Stimulated activated CD8-positive, alpha-beta memory T cell treated with anti-CD3 and anti-CD28 coated beads, Interleukin-4, amount 100 ng/mL, for 4 hours (primary cell): Measurements from ENCODE around the gene KRTAP4-12.
"Not testable (repeated sequence)": the region's sequence is repeated elsewhere in the genome, so short reads cannot be mapped to it uniquely, and the experiment has no call there.

Experiments
- DNase-seq, 2 donors: peaks; one replicate each; pipeline ENCODE4 v3.0.0-alpha.2; 2020; ENCODE audit warnings: low read depth in 2 of 2, low spot score in 1 of 2

The KRTAP4-12 gene

DNA sequence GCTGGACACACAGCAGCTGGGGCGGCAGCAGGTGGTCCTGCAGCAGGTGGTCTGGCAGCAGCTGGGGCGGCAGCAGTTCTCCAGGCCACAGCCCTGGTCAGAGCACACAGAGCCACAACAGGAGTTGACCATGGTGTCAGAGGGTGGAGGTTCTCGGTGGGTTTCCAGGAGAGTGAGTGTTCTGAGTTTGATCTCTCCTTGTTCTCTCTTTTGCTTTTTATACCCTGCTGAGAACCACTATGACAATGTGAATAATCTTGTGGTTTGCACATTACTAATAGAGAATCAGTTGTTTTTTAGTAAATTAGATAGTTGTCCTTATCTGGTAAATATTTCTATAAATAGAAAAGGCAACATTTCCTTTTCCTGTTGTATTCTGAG is at the start of gene KRTAP4-12:
TSS of gene KRTAP4-12 (minus strand) at position 192 of the 381 bp plus-strand sequence. CDS start at position 132, 60 bp downstream.
- not testable (repeated sequence) for DNase-seq

DNA sequence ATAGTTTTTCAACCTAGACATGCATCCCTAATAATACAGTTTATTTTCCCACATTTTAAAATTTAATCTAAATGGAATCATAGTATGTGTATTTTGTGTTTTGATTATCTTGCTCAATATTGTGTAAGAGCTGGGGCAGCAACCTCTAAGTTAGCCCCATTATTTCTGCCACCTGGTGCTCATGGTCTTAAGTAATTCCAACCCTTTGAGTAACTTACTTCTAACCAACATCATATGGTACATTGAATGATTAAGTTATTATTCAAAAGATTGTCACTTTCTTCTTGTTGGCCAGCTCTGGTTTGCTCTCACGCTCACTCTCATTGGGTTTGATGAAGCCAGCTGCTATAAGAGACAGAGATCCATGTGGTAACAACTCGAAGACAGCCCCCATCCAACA is 47.9 kb upstream of the KRTAP4-12 start:
- DNase-seq, result no peak

DNA sequence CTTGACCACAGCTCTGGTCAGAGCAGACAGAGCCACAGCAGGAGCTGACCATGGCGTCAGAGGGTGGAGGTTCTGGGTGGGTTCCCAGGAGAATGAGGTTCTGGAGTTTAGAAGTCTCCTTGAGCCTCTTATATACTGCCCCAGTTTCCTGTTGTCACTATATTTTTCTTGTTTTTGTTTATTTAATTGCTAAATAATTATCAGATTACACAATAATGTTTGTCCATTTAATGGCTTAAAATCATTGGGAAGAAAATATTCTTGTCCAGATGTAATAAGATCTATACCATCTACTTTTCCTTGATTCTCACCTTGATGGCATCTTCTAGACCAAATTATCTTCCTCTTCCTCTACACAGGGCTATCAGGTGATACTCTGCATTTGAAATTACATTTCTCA is 44.1 kb upstream of the KRTAP4-12 start, which contains the start of gene KRTAP4-3:
TSS of gene KRTAP4-3 (minus strand) at position 101 of the 400 bp plus-strand sequence. CDS start at position 52, 49 bp downstream.
- no peak for DNase-seq

DNA sequence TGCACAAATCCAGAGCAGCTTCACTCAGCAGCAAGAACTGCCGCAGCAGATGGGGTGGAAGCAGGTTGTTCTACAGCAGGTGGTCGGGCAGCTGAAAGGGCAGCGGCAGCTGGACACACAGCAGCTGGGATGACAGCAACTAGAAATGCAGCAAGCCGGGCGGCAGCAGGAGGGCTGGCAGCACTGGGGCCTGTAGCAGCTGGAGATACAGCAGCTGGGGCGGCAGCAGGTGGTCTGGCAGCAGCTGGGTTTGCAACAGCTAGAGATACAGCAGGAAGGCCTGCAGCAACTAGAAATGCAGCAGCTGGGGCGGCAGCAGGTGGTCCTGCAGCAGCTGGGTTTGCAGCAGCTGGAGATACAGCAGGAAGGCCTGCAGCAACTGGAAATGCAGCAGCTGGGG is 43.6 kb upstream of the KRTAP4-12 start:
- DNase-seq, result no peak

DNA sequence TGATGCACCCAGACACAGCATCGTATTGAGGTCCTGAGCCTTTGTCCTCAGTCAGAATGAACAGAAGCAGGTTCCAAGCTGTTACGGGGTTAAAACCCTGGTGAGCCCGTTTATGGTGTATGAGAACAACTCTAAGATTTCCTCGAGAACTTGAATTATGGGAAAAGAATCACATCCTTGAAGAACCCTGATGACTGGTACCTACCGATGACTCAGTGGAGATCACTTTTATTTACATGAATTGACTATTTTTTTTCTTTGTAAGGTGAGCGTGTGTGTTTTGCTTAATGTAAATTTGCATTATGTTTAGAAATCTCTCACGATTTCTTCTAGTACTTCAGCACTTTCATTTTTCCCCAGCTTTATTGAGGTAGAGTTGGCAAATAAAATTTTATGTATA is 39.8 kb upstream of the KRTAP4-12 start:
- DNase-seq, result no peak

DNA sequence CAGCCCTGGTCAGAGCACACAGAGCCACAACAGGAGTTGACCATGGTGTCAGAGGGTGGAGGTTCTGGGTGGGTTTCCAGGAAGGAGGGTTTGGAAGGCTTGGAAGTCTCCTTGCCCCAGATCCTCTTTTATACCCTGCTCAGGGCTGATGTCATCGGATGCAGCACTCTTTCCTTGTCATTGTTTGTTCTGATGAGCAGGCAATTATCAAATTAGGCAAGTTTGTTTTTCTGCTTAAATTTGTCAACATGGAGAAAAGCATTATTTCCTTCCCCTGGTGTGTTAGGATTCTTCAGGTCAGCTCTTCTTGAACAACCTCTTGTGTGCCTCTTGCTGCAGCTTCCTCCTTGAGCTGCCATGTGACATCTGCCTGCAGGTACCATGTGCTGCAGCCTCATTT is 36.7 kb upstream of the KRTAP4-12 start, which contains the start of gene KRTAP4-4:
TSS of gene KRTAP4-4 (minus strand) at position 101 of the 400 bp plus-strand sequence. CDS start at position 44, 57 bp downstream.
- no peak for DNase-seq

DNA sequence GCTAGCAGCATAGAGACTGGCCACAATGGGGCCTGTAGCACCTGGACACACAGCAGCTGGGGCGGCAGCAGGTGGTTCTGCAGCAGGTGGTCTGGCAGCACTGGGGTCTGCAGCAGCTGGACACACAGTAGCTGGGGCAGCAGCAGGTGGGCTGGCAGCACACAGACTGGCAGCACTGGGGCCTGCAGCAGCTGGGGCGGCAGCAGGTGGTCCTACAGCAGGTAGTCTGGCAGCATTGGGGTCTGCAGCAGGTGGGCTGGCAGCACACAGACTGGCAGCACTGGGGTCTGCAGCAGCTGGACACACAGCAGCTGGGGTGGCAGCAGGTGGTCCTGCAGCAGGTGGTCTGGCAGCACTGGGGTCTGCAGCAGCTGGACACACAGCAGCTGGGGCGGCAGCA is 36.2 kb upstream of the KRTAP4-12 start:
- not testable (repeated sequence) for DNase-seq

DNA sequence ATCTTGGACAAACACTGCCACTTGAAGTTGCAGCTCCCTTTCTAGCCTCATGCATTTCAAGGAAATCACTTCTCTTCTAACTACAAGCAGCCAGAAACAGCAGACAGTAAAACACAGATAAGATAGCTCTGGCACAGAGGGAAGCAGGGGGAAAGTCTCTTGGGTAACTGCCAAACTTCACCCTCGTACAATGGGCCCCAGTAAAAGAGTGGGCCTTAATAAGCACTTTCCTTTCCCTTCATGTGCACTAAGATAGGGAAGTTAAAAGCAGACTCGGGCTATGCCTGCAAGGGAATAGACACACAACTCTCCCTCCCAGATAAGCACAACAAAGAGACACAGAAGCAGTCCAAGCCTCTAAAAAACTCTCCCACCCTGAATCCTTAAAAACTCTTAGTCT is 29.9 kb upstream of the KRTAP4-12 start:
- no peak for DNase-seq

DNA sequence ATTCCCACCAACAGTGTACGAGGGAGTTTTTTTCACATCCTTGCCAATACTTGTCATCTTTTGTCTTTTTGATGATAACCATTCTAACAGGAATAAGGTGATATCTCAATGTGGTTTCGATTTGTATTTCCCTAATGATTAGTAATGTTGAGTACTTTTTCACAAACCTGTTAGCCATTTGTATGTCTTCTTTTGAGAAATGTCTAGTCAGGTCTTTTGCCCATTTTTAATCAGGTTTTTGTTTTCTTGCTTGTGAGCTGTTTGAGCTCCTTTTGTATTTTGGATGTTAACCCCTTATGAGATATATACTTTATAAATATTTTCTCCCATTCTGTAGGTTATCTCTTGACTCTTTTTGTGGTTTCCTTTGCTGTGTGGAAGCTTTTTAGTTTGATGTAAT is 27.5 kb upstream of the KRTAP4-12 start:
- no peak for DNase-seq

DNA sequence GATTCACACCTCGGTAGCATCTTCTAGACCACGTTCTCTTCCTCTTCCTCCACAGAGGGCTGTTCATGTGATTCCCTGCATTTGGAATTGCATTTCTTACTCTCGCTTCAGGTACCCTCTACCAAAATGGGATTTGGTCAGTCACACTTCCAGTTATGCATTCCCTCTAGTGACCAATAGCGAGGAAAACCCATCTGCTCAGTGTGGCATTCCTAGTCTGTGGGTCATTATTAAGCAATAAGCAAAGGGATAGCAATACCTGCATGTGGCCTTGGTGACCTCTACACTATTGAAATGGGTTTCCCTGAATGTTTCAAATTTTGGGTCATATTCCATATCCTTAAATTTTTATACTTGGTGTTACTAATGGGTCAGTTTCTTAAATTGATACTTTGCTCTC is 26.0 kb upstream of the KRTAP4-12 start:
- DNase-seq, result no peak

DNA sequence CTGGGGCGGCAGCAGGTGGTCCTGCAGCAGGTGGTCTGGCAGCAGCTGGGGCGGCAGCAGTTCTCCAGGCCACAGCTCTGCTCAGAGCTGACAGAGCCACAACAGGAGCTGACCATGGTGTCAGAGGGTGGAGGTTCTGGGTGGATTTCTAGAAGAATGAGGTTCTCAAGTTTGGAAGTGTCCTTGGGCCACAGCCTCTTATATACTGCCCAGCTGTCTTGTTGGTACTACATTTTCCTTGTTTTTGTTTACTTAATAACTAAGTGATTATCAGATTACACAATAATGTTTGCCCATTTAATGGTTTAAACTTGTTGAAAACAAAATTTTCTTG is 25.6 kb upstream of the KRTAP4-12 start, which contains the start of gene KRTAP4-5:
TSS of gene KRTAP4-5 (minus strand) at position 174 of the 334 bp plus-strand sequence. CDS start at position 116, 58 bp downstream.
- DNase-seq, result no peak

DNA sequence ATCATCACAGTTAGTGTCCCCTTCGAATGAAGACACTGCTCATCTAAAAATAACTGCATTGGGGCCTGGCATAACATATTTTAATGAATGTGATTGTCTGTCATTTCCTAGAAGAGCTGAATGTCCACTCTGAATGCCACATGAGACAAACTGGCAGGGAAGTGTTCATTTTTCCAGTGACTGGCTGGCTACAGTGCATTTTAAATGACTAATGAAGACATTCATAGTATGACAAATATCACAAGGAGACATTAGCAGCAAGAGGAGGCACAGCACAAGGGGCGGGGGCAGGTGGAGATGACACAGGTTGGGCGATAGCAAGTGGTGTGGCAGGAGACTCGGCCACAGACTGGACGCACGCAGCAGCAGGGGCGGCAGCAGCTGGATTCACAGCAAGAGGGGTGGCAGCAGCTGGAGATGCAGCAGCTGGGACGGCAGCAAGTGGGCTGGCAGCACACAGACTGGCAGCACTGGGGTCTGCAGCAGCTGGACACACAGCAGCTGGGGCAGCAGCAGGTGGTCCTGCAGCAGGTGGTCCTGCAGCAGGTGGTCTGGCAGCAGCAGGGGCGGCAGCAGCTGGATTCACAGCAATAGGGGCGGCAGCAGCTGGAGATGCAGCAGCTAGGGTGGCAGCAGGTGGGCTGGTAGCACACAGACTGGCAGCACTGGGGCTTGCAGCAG is 25.1 kb upstream of the KRTAP4-12 start:
- DNase-seq, result not testable (repeated sequence)

DNA sequence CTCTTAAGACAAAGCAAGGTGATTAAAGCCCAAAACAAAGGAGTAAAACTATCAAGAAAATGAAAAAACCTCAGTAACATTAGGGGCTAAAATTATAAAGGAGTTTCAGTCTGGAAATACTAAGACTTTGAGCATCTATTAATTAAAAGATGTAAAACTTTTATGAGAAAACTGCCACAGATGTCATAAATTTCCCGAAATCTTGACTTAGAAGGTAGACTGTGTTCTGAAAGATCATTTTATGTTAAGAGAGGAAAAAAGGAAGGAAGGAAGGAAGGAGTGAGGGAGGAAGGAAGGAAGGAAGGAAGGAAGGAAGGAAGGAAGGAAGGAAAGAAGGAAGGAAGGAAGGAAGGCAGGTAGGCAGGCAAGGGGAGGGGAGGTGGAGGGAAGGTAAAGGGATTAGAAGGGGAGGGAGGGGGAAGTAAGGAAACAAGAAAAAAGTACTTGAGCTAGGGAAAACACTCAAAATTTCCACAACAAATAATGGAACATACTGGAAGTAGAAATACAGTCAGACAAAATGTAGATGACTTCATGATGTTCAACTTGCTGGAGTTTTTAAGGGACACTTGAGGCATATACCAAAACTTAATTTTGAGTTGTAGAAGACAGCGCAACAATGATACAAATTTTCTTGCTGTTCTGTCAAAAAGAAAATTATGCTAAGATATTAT is 23.7 kb upstream of the KRTAP4-12 start:
- DNase-seq, result no peak

DNA sequence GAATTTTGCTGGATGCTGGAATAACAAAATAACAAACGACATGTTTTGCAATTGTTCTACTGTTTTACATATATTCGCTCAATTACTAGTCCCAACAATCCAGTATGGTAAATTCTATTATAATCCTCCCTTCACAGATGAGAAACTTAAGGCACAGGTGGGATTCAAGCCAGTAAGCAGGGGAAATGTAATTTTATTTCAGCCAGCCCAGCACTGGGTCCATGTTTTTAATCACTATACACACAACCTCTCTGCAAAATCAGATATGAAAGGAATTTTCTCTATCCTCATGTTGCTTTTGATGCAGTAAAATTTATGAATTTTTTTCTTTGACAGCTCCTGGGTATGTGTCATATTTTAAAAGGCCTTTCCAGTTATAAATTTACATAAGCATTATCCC is 21.3 kb upstream of the KRTAP4-12 start:
- no peak for DNase-seq

DNA sequence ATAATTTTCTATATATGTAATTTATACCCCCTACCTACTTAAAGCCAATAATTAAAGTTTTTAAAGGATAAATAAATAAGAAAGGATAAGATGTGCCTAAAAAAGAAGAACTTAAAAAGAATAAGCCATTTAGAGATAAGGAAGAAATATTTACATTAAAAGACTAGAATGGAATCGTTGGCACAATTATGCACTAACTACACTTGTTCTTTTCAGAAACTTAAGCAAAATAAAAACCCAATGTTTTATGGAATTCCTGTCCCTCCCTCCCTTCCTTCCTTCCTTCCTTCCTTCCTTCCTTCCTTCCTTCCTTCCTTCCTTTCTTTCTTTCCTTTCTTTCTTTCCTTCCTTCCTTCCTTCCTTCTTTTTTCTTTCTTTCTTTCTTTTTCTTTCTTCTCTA is 20.9 kb upstream of the KRTAP4-12 start:
- DNase-seq, result no peak

DNA sequence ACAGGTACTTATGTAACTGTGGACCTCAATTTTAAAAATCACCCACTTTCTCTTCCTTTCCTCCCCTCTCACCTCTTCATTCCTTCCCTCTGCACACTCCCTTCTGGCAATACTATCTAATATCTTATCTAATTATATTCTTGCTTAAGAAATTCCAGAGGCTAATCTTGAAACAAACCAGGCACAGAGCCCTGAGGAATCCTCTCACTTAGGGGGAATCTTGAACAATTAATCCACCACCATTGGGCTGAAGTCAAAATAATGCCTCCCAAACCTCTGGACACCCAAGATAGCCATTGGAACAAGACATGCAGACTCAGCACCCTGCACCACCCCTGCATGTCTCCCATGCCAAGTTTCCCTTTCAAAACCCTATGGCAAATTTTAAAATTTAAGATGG is 17.4 kb upstream of the KRTAP4-12 start:
- no peak for DNase-seq

DNA sequence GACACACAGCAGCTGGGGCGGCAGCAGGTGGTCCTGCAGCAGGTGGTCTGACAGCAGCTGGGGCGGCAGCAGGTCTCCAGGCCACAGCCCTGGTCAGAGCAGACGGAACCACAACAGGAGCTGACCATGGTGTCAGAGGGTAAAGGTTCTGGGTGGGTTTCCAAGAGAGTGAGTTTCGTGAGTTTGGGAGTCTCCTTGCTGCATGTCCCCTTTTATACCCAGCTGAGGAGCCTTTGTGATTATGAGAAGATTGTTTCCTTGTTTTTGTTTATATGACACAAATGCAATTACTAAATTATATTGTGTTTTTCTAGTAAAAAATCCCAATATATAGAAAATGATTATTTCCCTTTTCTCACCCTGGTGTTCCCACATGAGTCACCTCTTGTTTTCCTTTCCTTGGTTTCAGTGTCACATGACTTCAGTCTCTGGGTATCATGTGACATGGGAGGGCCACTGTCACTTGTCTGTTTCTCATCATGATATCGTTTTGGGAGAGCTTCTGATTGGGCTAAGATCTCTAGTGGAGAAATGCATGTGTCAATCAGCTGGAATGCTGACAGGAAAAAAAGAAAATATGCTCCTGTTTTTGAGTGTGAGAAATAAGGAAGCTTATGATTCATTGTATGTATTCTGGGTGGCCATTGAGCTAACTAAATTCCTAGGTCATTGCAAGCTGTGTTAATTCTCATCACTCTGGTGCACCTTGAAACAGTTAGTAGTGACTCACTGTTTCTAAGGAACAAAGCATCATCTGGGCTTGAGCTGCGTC is 16.6 kb upstream of the KRTAP4-12 start, which contains the start of gene KRTAP4-6:
TSS of gene KRTAP4-6 (minus strand) at position 185 of the 772 bp plus-strand sequence. CDS start at position 128, 57 bp downstream.
- DNase-seq, result no peak

DNA sequence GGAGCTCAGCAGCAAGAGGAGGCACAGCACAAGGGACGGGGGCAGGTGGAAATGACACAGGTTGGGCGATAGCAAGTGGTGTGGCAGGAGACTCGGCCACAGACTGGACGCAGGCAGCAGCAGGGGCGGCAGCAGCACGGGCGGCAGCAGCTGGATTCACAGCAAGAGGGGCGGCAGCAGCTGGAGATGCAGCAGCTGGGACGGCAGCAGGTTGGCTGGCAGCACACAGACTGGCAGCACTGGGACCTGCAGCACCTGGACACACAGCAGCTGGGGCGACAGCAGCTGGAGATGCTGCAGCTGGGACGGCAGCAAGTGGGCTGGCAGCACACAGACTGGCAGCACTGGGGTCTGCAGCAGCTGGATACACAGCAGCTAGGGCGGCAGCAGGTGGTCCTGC is 15.9 kb upstream of the KRTAP4-12 start:
- DNase-seq, result not testable (repeated sequence)

DNA sequence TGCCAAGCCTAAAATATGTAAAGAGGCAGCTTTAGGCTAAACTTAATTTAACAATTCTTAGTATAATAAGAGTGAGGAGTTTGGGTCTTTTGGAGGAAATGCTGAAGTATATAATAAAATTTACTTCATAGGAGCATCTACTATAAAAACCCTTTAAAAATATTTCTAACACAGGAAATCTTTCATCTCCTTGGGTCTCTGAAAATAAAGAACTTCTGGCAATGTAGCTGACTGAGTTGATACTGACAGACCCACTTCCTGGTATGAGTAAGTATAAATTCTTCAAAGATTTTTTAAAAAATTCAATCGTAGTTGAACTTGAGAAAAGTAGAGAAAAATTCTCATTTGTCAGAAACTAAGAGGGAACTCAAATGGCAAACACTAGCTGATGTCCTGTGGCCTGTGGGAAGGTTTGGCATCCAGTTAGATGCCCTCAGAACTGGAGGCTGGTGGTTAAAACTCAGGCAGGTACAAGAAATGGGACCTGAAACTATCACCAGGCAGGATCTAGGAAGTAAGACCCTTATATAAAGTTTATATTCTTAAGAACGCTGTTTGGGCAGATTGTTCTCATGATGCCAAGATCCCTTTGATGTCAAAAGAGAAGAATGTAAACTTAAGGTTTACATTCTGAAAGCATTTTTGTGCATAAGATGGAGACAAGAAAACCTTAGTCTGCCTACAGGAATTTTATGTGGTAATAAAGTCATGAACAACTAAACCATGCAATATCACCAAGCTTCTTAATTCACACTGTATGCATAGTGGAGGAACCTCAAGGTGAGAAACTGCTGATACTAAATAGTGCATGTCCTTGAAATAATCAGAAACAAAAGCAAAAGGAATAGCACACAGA is 10.1 kb upstream of the KRTAP4-12 start:
- no peak for DNase-seq

DNA sequence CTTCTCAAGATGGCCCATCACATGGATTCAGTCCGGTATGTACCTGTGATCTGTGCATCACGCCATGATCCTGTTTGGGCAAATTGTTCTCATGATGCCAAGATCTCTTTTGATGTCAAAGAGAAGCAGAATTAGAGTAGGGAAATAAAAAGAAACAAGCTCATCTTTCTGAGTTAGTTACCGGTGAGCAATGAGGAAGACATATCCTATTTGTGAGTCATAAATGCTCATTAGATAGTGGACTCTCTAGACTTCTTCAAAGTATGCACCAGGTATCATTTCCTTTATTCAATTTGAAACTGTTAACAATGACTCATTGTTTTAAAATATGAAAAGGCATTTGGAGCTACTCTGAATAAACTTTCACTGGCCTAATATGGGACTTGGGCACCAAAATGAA is 8.0 kb upstream of the KRTAP4-12 start:
- DNase-seq, result no peak

DNA sequence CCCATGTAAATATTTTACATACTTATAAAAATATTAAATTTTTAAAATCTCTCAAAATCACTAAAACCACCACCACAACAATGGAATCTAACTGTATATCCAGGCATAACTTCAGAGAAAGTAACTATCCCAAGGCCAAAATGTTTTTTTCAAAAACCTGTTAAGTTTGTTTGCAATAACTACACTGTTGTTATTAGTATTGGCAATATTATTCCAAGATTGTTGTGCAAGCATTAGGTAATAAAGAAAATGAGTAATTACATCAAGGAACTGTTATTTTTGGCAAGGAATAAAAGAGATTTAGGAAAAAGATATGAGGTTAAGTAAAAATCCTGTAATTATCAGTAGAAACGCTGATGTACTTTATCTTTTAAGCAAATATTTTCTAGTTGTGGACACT is 3.4 kb upstream of the KRTAP4-12 start:
- no peak for DNase-seq
